Measurements from ENCODE around the gene VRK2.

VRK2 gene

GRCh38 chr2:58046585-58047372 lies at the start of gene VRK2:
VRK2 (plus strand) TSS chr2:58046806; CDS start chr2:58048832, 2,026 bp downstream.
- Histone ChIP-seq H3K36me3 (ENCODE audit: control insufficient read depth in 1 of 2, insufficient read depth in 2 of 2, low read length in 2 of 2) (no peaks in the 10 kb centered on the region), H3K9me3 (ENCODE audit: control insufficient read depth in 1 of 2, low read length in 2 of 2) (no peaks in the 10 kb centered on the region), H3K27me3 (ENCODE audit: low read depth, low read length) (no peaks in the 10 kb centered on the region), H3K4me3 (ENCODE audit: low read depth in 1 of 2, low read length in 2 of 2) (peak within 1 kb of the TSS; percentile 83 to 90), H3K27ac (ENCODE audit: low read length) (peak within 1 kb of the TSS; percentile 96), H3K4me1 (ENCODE audit: control insufficient read depth in 1 of 2, insufficient read depth in 2 of 2, low read length in 2 of 2) (peaks cover 0 to 12% of the 10 kb centered on the region in 2 donors)

GRCh38 chr2:58006256-58006951 lies 40.2 kb upstream of the VRK2 start:
- Histone ChIP-seq H3K36me3 (ENCODE audit: control insufficient read depth in 1 of 2, insufficient read depth in 2 of 2, low read length in 2 of 2) (no peaks in the 10 kb centered on the region), H3K4me3 (ENCODE audit: low read depth in 1 of 2, low read length in 2 of 2) (no peak overlapping the region), H3K27me3 (ENCODE audit: low read depth, low read length) (no peaks in the 10 kb centered on the region), H3K9me3 (ENCODE audit: control insufficient read depth in 1 of 2, low read length in 2 of 2) (no peaks in the 10 kb centered on the region), H3K27ac (ENCODE audit: low read length) (no peak overlapping the region), H3K4me1 (ENCODE audit: control insufficient read depth in 1 of 2, insufficient read depth in 2 of 2, low read length in 2 of 2) (no peaks in the 10 kb centered on the region)

GRCh38 chr2:58006952-58007284 lies 39.7 kb upstream of the VRK2 start:
- no peaks in the 10 kb centered on the region for H3K4me1 ChIP-seq (ENCODE audit: control insufficient read depth in 1 of 2, insufficient read depth in 2 of 2, low read length in 2 of 2)
- H3K27me3 ChIP-seq (ENCODE audit: low read depth, low read length) = no peaks in the 10 kb centered on the region

GRCh38 chr2:58010599-58010998 lies 36.0 kb upstream of the VRK2 start:
- Histone ChIP-seq H3K36me3 (ENCODE audit: control insufficient read depth in 1 of 2, insufficient read depth in 2 of 2, low read length in 2 of 2) (no peaks in the 10 kb centered on the region), H3K4me1 (ENCODE audit: control insufficient read depth in 1 of 2, insufficient read depth in 2 of 2, low read length in 2 of 2) (no peaks in the 10 kb centered on the region), H3K27me3 (ENCODE audit: low read depth, low read length) (no peaks in the 10 kb centered on the region), H3K27ac (ENCODE audit: low read length) (no peak overlapping the region), H3K9me3 (ENCODE audit: control insufficient read depth in 1 of 2, low read length in 2 of 2) (no peaks in the 10 kb centered on the region), H3K4me3 (ENCODE audit: low read depth in 1 of 2, low read length in 2 of 2) (no peak overlapping the region)

More at GRCh38 chr2:58006952-58007284, 39.7 kb upstream of the VRK2 start:
- H3K9me3 ChIP-seq (ENCODE audit: control insufficient read depth in 1 of 2, low read length in 2 of 2) = no peaks in the 10 kb centered on the region
- H3K4me3 ChIP-seq (ENCODE audit: low read depth in 1 of 2, low read length in 2 of 2) = no peak overlapping the region
- H3K27ac ChIP-seq (ENCODE audit: low read length) = no peak overlapping the region
- H3K36me3 ChIP-seq (ENCODE audit: control insufficient read depth in 1 of 2, insufficient read depth in 2 of 2, low read length in 2 of 2) = no peaks in the 10 kb centered on the region

GRCh38 chr2:58019229-58019628 lies 27.4 kb upstream of the VRK2 start:
- no peaks in the 10 kb centered on the region for H3K36me3 ChIP-seq (ENCODE audit: control insufficient read depth in 1 of 2, insufficient read depth in 2 of 2, low read length in 2 of 2)
- no peaks in the 10 kb centered on the region for H3K4me1 ChIP-seq (ENCODE audit: control insufficient read depth in 1 of 2, insufficient read depth in 2 of 2, low read length in 2 of 2)
- H3K9me3 ChIP-seq (ENCODE audit: control insufficient read depth in 1 of 2, low read length in 2 of 2) = no peaks in the 10 kb centered on the region
- H3K4me3 ChIP-seq (ENCODE audit: low read depth in 1 of 2, low read length in 2 of 2) = no peak overlapping the region
- H3K27ac ChIP-seq (ENCODE audit: low read length) = no peak overlapping the region
- H3K27me3 ChIP-seq (ENCODE audit: low read depth, low read length) = no peaks in the 10 kb centered on the region

- H3K36me3 ChIP-seq (ENCODE audit: control insufficient read depth in 1 of 2, insufficient read depth in 2 of 2, low read length in 2 of 2) = no peaks in the 10 kb centered on the region
- no peak overlapping the region for H3K27ac ChIP-seq (ENCODE audit: low read length)
Observed at GRCh38 chr2:58025150-58025933, 21.3 kb upstream of the VRK2 start.

GRCh38 chr2:58027029-58027428 lies 19.6 kb upstream of the VRK2 start:
- H3K27ac ChIP-seq (ENCODE audit: low read length) = no peak overlapping the region
- no peaks in the 10 kb centered on the region for H3K36me3 ChIP-seq (ENCODE audit: control insufficient read depth in 1 of 2, insufficient read depth in 2 of 2, low read length in 2 of 2)
- H3K27me3 ChIP-seq (ENCODE audit: low read depth, low read length) = no peaks in the 10 kb centered on the region
- H3K4me3 ChIP-seq (ENCODE audit: low read depth in 1 of 2, low read length in 2 of 2) = no peak overlapping the region
- no peaks in the 10 kb centered on the region for H3K4me1 ChIP-seq (ENCODE audit: control insufficient read depth in 1 of 2, insufficient read depth in 2 of 2, low read length in 2 of 2)
- H3K9me3 ChIP-seq (ENCODE audit: control insufficient read depth in 1 of 2, low read length in 2 of 2) = no peaks in the 10 kb centered on the region

More at GRCh38 chr2:58025150-58025933, 21.3 kb upstream of the VRK2 start:
- H3K4me3 ChIP-seq (ENCODE audit: low read depth in 1 of 2, low read length in 2 of 2) = no peak overlapping the region
- no peaks in the 10 kb centered on the region for H3K27me3 ChIP-seq (ENCODE audit: low read depth, low read length)
- H3K9me3 ChIP-seq (ENCODE audit: control insufficient read depth in 1 of 2, low read length in 2 of 2) = no peaks in the 10 kb centered on the region
- H3K4me1 ChIP-seq (ENCODE audit: control insufficient read depth in 1 of 2, insufficient read depth in 2 of 2, low read length in 2 of 2) = no peaks in the 10 kb centered on the region

GRCh38 chr2:58030771-58031170 lies 15.8 kb upstream of the VRK2 start:
- no peak overlapping the region for H3K27ac ChIP-seq (ENCODE audit: low read length)

GRCh38 chr2:58032016-58032763 lies 14.4 kb upstream of the VRK2 start:
- H3K36me3 ChIP-seq (ENCODE audit: control insufficient read depth in 1 of 2, insufficient read depth in 2 of 2, low read length in 2 of 2) = no peaks in the 10 kb centered on the region

More at GRCh38 chr2:58030771-58031170, 15.8 kb upstream of the VRK2 start:
- H3K9me3 ChIP-seq (ENCODE audit: control insufficient read depth in 1 of 2, low read length in 2 of 2) = no peaks in the 10 kb centered on the region
- H3K4me3 ChIP-seq (ENCODE audit: low read depth in 1 of 2, low read length in 2 of 2) = no peak overlapping the region
- H3K36me3 ChIP-seq (ENCODE audit: control insufficient read depth in 1 of 2, insufficient read depth in 2 of 2, low read length in 2 of 2) = no peaks in the 10 kb centered on the region
- no peaks in the 10 kb centered on the region for H3K27me3 ChIP-seq (ENCODE audit: low read depth, low read length)
- H3K4me1 ChIP-seq (ENCODE audit: control insufficient read depth in 1 of 2, insufficient read depth in 2 of 2, low read length in 2 of 2) = no peaks in the 10 kb centered on the region

GRCh38 chr2:58032764-58033080 lies 13.9 kb upstream of the VRK2 start:
- no peaks in the 10 kb centered on the region for H3K4me1 ChIP-seq (ENCODE audit: control insufficient read depth in 1 of 2, insufficient read depth in 2 of 2, low read length in 2 of 2)
- no peaks in the 10 kb centered on the region for H3K27me3 ChIP-seq (ENCODE audit: low read depth, low read length)
- H3K9me3 ChIP-seq (ENCODE audit: control insufficient read depth in 1 of 2, low read length in 2 of 2) = no peaks in the 10 kb centered on the region
- no peaks in the 10 kb centered on the region for H3K36me3 ChIP-seq (ENCODE audit: control insufficient read depth in 1 of 2, insufficient read depth in 2 of 2, low read length in 2 of 2)
- H3K27ac ChIP-seq (ENCODE audit: low read length) = no peak overlapping the region
- no peak overlapping the region for H3K4me3 ChIP-seq (ENCODE audit: low read depth in 1 of 2, low read length in 2 of 2)

More at GRCh38 chr2:58032016-58032763, 14.4 kb upstream of the VRK2 start:
- Histone ChIP-seq H3K27ac (ENCODE audit: low read length) (no peak overlapping the region), H3K4me1 (ENCODE audit: control insufficient read depth in 1 of 2, insufficient read depth in 2 of 2, low read length in 2 of 2) (no peaks in the 10 kb centered on the region), H3K4me3 (ENCODE audit: low read depth in 1 of 2, low read length in 2 of 2) (no peak overlapping the region), H3K27me3 (ENCODE audit: low read depth, low read length) (no peaks in the 10 kb centered on the region), H3K9me3 (ENCODE audit: control insufficient read depth in 1 of 2, low read length in 2 of 2) (no peaks in the 10 kb centered on the region)

- no peaks in the 10 kb centered on the region for H3K4me1 ChIP-seq (ENCODE audit: control insufficient read depth in 1 of 2, insufficient read depth in 2 of 2, low read length in 2 of 2)
- no peak overlapping the region for H3K27ac ChIP-seq (ENCODE audit: low read length)
- no peak overlapping the region for H3K4me3 ChIP-seq (ENCODE audit: low read depth in 1 of 2, low read length in 2 of 2)
- H3K9me3 ChIP-seq (ENCODE audit: control insufficient read depth in 1 of 2, low read length in 2 of 2) = no peaks in the 10 kb centered on the region
- no peaks in the 10 kb centered on the region for H3K27me3 ChIP-seq (ENCODE audit: low read depth, low read length)
- H3K36me3 ChIP-seq (ENCODE audit: control insufficient read depth in 1 of 2, insufficient read depth in 2 of 2, low read length in 2 of 2) = no peaks in the 10 kb centered on the region
Observed at GRCh38 chr2:58033530-58033929, 13.1 kb upstream of the VRK2 start.
